ENCODE measurements around the gene CPNE2.
"Not testable (repeated sequence)": the region's sequence is repeated elsewhere in the genome, so short reads cannot be mapped to it uniquely, and the experiment has no call there.

Gene CPNE2

GRCh38 chr16:57098188-57098841 is 5.9 kb downstream of the CPNE2 start:
- no peak overlapping the region for H3K4me3 ChIP-seq (replicated peaks; ENCODE audit: low read depth, low read length)
- no peak for DNase-seq (ENCODE audit: extremely low read depth, low read depth)
- no peak for TF ChIP-seq CTCF (IDR thresholded peaks at IDR 0.05; ENCODE audit: low read depth, low read length, missing control alignments)

GRCh38 chr16:57099965-57100364 is 7.6 kb downstream of the CPNE2 start:
- H3K4me3 ChIP-seq (replicated peaks; ENCODE audit: low read depth, low read length): not testable (repeated sequence)
- DNase-seq (ENCODE audit: extremely low read depth, low read depth): peak; percentile 53

- DNase-seq (ENCODE audit: extremely low read depth, low read depth): no peak
- no peak for TF ChIP-seq CTCF (IDR thresholded peaks at IDR 0.05; ENCODE audit: low read depth, low read length, missing control alignments)
- no peak overlapping the region for H3K4me3 ChIP-seq (replicated peaks; ENCODE audit: low read depth, low read length)
These were observed 8.1 kb downstream of the CPNE2 start for GRCh38 chr16:57100445-57100844.

GRCh38 chr16:57102888-57103851 is 10.8 kb downstream of the CPNE2 start:
- DNase-seq (ENCODE audit: extremely low read depth, low read depth): no peak
- no peak for TF ChIP-seq CTCF (IDR thresholded peaks at IDR 0.05; ENCODE audit: low read depth, low read length, missing control alignments)
- no peak overlapping the region for H3K4me3 ChIP-seq (replicated peaks; ENCODE audit: low read depth, low read length)

GRCh38 chr16:57104706-57105105 is 12.3 kb downstream of the CPNE2 start:
- TF ChIP-seq CTCF (IDR thresholded peaks at IDR 0.05; ENCODE audit: low read depth, low read length, missing control alignments): no peak
- DNase-seq (ENCODE audit: extremely low read depth, low read depth): no peak
- H3K4me3 ChIP-seq (replicated peaks; ENCODE audit: low read depth, low read length): no peak overlapping the region

- TF ChIP-seq CTCF (IDR thresholded peaks at IDR 0.05; ENCODE audit: low read depth, low read length, missing control alignments): no peak
- DNase-seq (ENCODE audit: extremely low read depth, low read depth): no peak
- H3K4me3 ChIP-seq (replicated peaks; ENCODE audit: low read depth, low read length): no peak overlapping the region
These were observed 12.8 kb downstream of the CPNE2 start for GRCh38 chr16:57105184-57105583.

GRCh38 chr16:57106767-57107166 is 14.4 kb downstream of the CPNE2 start:
- no peak overlapping the region for H3K4me3 ChIP-seq (replicated peaks; ENCODE audit: low read depth, low read length)
- no peak for DNase-seq (ENCODE audit: extremely low read depth, low read depth)
- TF ChIP-seq CTCF (IDR thresholded peaks at IDR 0.05; ENCODE audit: low read depth, low read length, missing control alignments): no peak

All from HFF-Myc (cell line).